NCI-H748 treated with DMSO at 0.1 percent for 48 hours (cell line): Measurements from ENCODE around the gene SIGLEC6.

Experiments
- DNase-seq: peaks from one replicate; lab custom pipeline; 2025; lab: John Stamatoyannopoulos, UW

Gene SIGLEC6

GRCh38 chr19:51473009-51473707 lies 58.3 kb downstream of the SIGLEC6 start:
- DNase-seq: peak; percentile 21

- DNase-seq: no peak
Measured at GRCh38 chr19:51472607-51473006, 58.9 kb downstream of the SIGLEC6 start.

DNA sequence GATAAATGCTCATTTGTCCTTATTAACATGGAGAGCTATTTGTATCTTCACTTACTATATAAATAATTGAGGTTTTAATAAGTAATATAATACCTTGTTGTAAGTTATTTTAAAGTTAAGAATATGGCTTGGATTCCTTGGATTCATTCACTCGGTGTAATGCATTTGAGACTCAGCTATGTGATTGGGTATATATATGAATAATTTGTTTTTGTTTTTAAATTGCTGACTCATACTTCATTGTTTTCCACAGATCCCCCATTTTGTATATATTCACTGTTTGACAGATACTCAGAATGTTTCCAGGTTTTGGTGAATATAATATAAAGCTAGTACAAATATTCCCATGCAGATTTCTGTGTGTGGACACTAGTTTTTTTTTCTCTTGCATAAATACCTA lies 59.9 kb downstream of the SIGLEC6 start:
- DNase-seq: no peak

- no peak for DNase-seq
Measured at GRCh38 chr19:51470966-51471365, 60.5 kb downstream of the SIGLEC6 start.

DNA sequence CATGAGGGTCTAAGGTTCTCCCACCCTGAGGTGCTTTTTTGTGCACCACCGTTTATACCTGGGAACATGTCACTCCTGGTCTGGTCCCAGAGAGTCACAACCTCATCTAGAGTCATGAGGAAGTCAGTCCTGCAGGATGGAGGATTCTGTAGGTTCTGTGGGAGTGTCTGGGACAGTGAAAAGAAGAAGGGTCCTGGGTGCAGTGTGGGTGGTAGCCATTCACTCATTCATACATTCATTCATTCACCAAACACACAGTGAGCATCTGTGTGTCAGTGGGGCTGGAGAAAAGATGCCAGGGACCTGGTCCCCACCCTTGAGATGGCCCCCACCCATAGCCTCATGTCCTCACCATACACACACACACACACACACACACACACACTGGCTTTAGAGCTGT lies 61.8 kb downstream of the SIGLEC6 start:
- DNase-seq: no peak

DNA sequence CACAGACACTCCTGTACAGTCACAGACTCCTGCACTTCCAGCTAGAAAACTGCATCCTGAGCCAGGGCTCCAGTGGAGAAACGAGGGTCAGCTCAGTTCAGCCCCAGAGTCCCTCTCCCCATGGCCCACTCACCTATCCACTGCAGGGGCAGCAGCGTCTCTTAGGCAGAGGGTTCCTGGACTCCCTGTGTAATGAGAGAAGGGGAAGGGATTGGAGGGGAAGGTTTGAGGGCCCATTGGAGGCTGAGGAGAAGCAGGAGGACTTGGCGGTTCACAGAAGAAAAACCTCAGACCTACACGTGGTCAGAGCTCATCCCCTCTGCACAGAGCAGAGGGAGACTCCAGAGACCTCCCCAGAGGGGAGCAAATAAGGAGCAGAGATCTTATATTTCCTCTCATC lies 62.3 kb downstream of the SIGLEC6 start:
- DNase-seq: no peak

DNA sequence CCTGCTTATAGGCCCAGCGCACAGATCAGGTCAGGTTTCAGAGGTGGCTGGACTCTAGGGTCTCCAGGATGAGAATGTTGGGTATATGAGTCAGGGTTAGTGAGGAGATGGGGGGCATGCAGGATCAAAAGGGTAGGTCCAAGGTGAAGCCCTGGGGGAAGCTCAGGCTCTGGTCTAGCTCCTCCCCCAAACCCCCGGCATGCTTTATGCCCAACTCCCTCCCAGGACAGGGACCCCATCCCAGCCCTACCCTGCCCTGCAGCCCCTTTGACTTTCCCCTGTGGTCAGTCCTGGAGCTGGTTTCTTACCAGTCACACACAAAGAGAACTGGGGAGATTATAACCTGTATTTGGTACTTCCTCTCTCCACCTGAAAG lies 62.9 kb downstream of the SIGLEC6 start:
- DNase-seq: no peak

- no peak for DNase-seq
Measured at GRCh38 chr19:51467864-51468544, 63.5 kb downstream of the SIGLEC6 start.
